Neural cell (in vitro differentiated cells): ENCODE results near the gene P3R3URF. TPM values are rescaled to one million over a fixed set of nuclear protein-coding genes. Genes with fewer than 3 reads are reported as not detected.

ENCODE experiments used
- H2AFZ ChIP-seq: fragments of 200-600, 300-800 bp; sonication (generic), shearing (Covaris generic); 2 replicates; pipeline ENCODE4 v1.6.0; 2014; ENCODE audit warnings: low read depth, mild to moderate bottlenecking, antibody characterized with exemption, low read length, moderate library complexity
- H3F3A ChIP-seq: fragments of 200-600 bp; shearing (Covaris generic); 2 replicates; pipeline ENCODE4 v1.6.1; 2016; ENCODE audit warnings: mild to moderate bottlenecking, moderate library complexity, mixed read lengths, antibody characterized with exemption, low read length; ENCODE audit not compliant: insufficient read depth, poor library complexity, severe bottlenecking
- H3K27ac ChIP-seq: fragments of 200-600, 300-800 bp; sonication (generic), shearing (Covaris generic); 2 replicates; pipeline ENCODE4 v1.5.1; 2014; ENCODE audit warnings: mild to moderate bottlenecking, low read length, moderate library complexity
- H3K27me3 ChIP-seq: fragments of 300-800, 200-600 bp; sonication (generic), shearing (Covaris generic); 2 replicates; pipeline ENCODE4 v1.6.0; 2014; ENCODE audit warnings: mild to moderate bottlenecking, low read depth, low read length, moderate library complexity; ENCODE audit not compliant: insufficient read depth
- H3K36me3 ChIP-seq: fragments of 300-800, 200-600 bp; sonication (generic), shearing (Covaris generic); 2 replicates; pipeline ENCODE4 v1.5.1; 2014; ENCODE audit warnings: mild to moderate bottlenecking, antibody characterized with exemption, low read length, moderate library complexity; ENCODE audit not compliant: insufficient read depth
- H3K4me2 ChIP-seq: fragments of 300-800, 200-600 bp; sonication (generic), shearing (Covaris generic); 2 replicates; pipeline ENCODE4 v1.6.0; 2014; ENCODE audit warnings: mild to moderate bottlenecking, low read length
- H3K4me3 ChIP-seq: fragments of 300-800, 200-600 bp; sonication (generic), shearing (Covaris generic); 2 replicates; pipeline ENCODE4 v1.5.1; 2014; ENCODE audit warnings: mild to moderate bottlenecking, low read length, moderate library complexity
- H3K79me2 ChIP-seq: fragments of 200-600 bp; shearing (Covaris generic); replicated peaks from 2 replicates; pipeline ENCODE4 v1.6.0; 2014; ENCODE audit warnings: mild to moderate bottlenecking, low read length, moderate library complexity; ENCODE audit not compliant: insufficient read depth
- H3K9ac ChIP-seq: fragments of 300-800, 200-600 bp; sonication (generic), shearing (Covaris generic); 2 replicates; pipeline ENCODE4 v1.6.1; 2016; ENCODE audit warnings: mild to moderate bottlenecking, low read length, mixed read lengths
- H3K9me2 ChIP-seq: fragments of 200-600 bp; shearing (Covaris generic); 2 replicates; pipeline ENCODE4 v1.6.1; 2016; ENCODE audit warnings: mild to moderate bottlenecking, low read length, mixed read lengths; ENCODE audit not compliant: insufficient read depth
- H3K9me3 ChIP-seq: fragments of 200-600, 300-800 bp; sonication (generic), shearing (Covaris generic); 2 replicates; pipeline ENCODE4 v1.6.1; 2016; ENCODE audit warnings: mild to moderate bottlenecking, mixed run types, low read length, moderate library complexity, mixed read lengths
- H4K20me1 ChIP-seq: fragments of 200-600 bp; shearing (Covaris generic); 2 replicates; pipeline ENCODE4 v1.6.1; 2016; ENCODE audit warnings: mild to moderate bottlenecking, mixed run types; ENCODE audit not compliant: insufficient read depth
- CTCF ChIP-seq: fragments of 450-650 bp; IDR thresholded peaks from 2 replicates; pipeline ENCODE4 v1.5.1; 2014; ENCODE audit warnings: antibody characterized with exemption, mild to moderate bottlenecking, moderate library complexity; ENCODE audit not compliant: poor library complexity, severe bottlenecking
- EP300 ChIP-seq: fragments of 450-650 bp; conservative IDR thresholded peaks from 2 replicates; pipeline ENCODE4 v1.6.1; 2014; ENCODE audit warnings: antibody characterized with exemption, mild to moderate bottlenecking, moderate library complexity; ENCODE audit not compliant: poor library complexity, severe bottlenecking
- EZH2 ChIP-seq: fragments of 200-600, 300-800 bp; shearing (Covaris generic), sonication (generic); IDR thresholded peaks from 2 replicates; pipeline ENCODE4 v1.6.1; 2014; ENCODE audit warnings: antibody characterized with exemption, low read length, borderline replicate concordance, mild to moderate bottlenecking; ENCODE audit not compliant: insufficient read depth, poor library complexity, severe bottlenecking
- MXI1 ChIP-seq: fragments of 450-650 bp; conservative IDR thresholded peaks from 2 replicates; pipeline ENCODE4 v1.6.1; 2014; ENCODE audit warnings: antibody characterized with exemption, mild to moderate bottlenecking; ENCODE audit not compliant: poor library complexity, severe bottlenecking
- POLR2AphosphoS5 ChIP-seq: IDR thresholded peaks from 2 replicates; pipeline ENCODE4 v1.6.1; 2012
- RAD21 ChIP-seq: fragments of 450-650 bp; conservative IDR thresholded peaks from 2 replicates; pipeline ENCODE4 v1.6.1; 2014; ENCODE audit warnings: antibody characterized with exemption, mild to moderate bottlenecking, moderate library complexity
- REST ChIP-seq: IDR thresholded peaks from 2 replicates; pipeline ENCODE4 v1.6.1; 2012; ENCODE audit warnings: borderline replicate concordance
- SMC3 ChIP-seq: fragments of 450-650 bp; conservative IDR thresholded peaks from 2 replicates; pipeline ENCODE4 v1.6.1; 2014; ENCODE audit warnings: antibody characterized with exemption, mild to moderate bottlenecking, moderate library complexity; ENCODE audit not compliant: poor library complexity
- TAF1 ChIP-seq: IDR thresholded peaks from 2 replicates; pipeline ENCODE4 v1.6.1; 2012; ENCODE audit warnings: low read depth
- polyA plus RNA-seq: library from polyadenylated mRNA; depleted of rRNA; stranded (reverse); fragments of >200 nt; gene quantifications from 2 replicates; pipeline ENCODE4 v1.2.3, GENCODE V29; 2014

Gene P3R3URF
- polyA plus RNA-seq, 1 donor from 2014 or later = not detected

GRCh38 chr1:46220808-46221207 lies 44.5 kb upstream of the P3R3URF start:
- TF ChIP-seq MXI1 (no peak), EP300 (no peak)
- peak overlapping the region; percentile 33 for H3K27ac ChIP-seq

GRCh38 chr1:46219551-46220520 lies 43.5 kb upstream of the P3R3URF start:
- H3K27ac ChIP-seq = peak overlapping the region; percentile 33
- H3K36me3 ChIP-seq = no peaks in the 10 kb centered on the region
- peak overlapping the region; percentile 41 for H3K4me2 ChIP-seq
- no peaks in the 10 kb centered on the region for H3K27me3 ChIP-seq
- no peaks in the 10 kb centered on the region for H3K79me2 ChIP-seq
- H3K9ac ChIP-seq = peak overlapping the region; percentile 31
- H3K9me3 ChIP-seq = no peaks in the 10 kb centered on the region
- H4K20me1 ChIP-seq = no peaks in the 10 kb centered on the region
- TF ChIP-seq REST (no peak), TAF1 (no peak)
- no peaks in the 10 kb centered on the region for H3K9me2 ChIP-seq
- H2AFZ ChIP-seq = peak overlapping the region; percentile 2
- peak overlapping the region; percentile 47 for H3K4me3 ChIP-seq
- H3F3A ChIP-seq = no peaks in the 10 kb centered on the region

More at GRCh38 chr1:46220808-46221207, 44.5 kb upstream of the P3R3URF start:
- H3K9ac ChIP-seq = no peak overlapping the region
- peak overlapping the region; percentile 47 for H3K4me3 ChIP-seq
- H3F3A ChIP-seq = no peaks in the 10 kb centered on the region
- H3K36me3 ChIP-seq = no peaks in the 10 kb centered on the region
- H3K9me2 ChIP-seq = no peaks in the 10 kb centered on the region
- no peaks in the 10 kb centered on the region for H3K79me2 ChIP-seq
- no peaks in the 10 kb centered on the region for H3K9me3 ChIP-seq
- no peak overlapping the region for H2AFZ ChIP-seq
- H4K20me1 ChIP-seq = no peaks in the 10 kb centered on the region
- no peaks in the 10 kb centered on the region for H3K27me3 ChIP-seq
- no peak overlapping the region for H3K4me2 ChIP-seq

- Histone ChIP-seq H3K4me3 (no peak overlapping the region), H3K27ac (no peak overlapping the region)
- TF ChIP-seq POLR2AphosphoS5 = no peak
- TF ChIP-seq TAF1 = no peak
- TF ChIP-seq RAD21 = no peak
- no peak for TF ChIP-seq MXI1
- no peak for TF ChIP-seq REST
- no peak for TF ChIP-seq EP300
- no peak for TF ChIP-seq EZH2
- TF ChIP-seq CTCF = no peak
- TF ChIP-seq SMC3 = no peak
Measured at GRCh38 chr1:46218443-46218842, 42.2 kb upstream of the P3R3URF start.

More at GRCh38 chr1:46218443-46218842, 42.2 kb upstream of the P3R3URF start:
- Histone ChIP-seq H3F3A (no peaks in the 10 kb centered on the region), H3K36me3 (no peaks in the 10 kb centered on the region), H3K9ac (no peak overlapping the region), H4K20me1 (no peaks in the 10 kb centered on the region), H3K27me3 (no peaks in the 10 kb centered on the region), H3K9me3 (no peaks in the 10 kb centered on the region), H3K79me2 (no peaks in the 10 kb centered on the region), H2AFZ (no peak overlapping the region), H3K9me2 (no peaks in the 10 kb centered on the region), H3K4me2 (no peak overlapping the region)
